Measurements from ENCODE around the gene GRPEL2.
"Not testable (repeated sequence)": the region's sequence is repeated elsewhere in the genome, so short reads cannot be mapped to it uniquely, and the experiment has no call there.

Gene GRPEL2

GRCh38 chr5:149379177-149379761, 34.0 kb downstream of the GRPEL2 start, which contains the start of gene IL17B:
TSS of gene IL17B (minus strand) at chr5:149379292. CDS start at chr5:149379225, 67 bp downstream.
- no peak for DNase-seq

- no peak for DNase-seq
Measured at GRCh38 chr5:149379818-149380374, 34.6 kb downstream of the GRPEL2 start.

- no peak for DNase-seq
Measured at GRCh38 chr5:149380466-149381121, 35.3 kb downstream of the GRPEL2 start.

GRCh38 chr5:149381261-149381985, 36.1 kb downstream of the GRPEL2 start:
- no peak for DNase-seq

GRCh38 chr5:149381986-149382338, 36.7 kb downstream of the GRPEL2 start:
- DNase-seq = peak; percentile 11

GRCh38 chr5:149382517-149383220, 37.4 kb downstream of the GRPEL2 start:
- no peak for DNase-seq

- DNase-seq = no peak
Measured at GRCh38 chr5:149383399-149383798, 38.1 kb downstream of the GRPEL2 start.

GRCh38 chr5:149386166-149386565, 40.9 kb downstream of the GRPEL2 start:
- no peak for DNase-seq

GRCh38 chr5:149387081-149387631, 41.9 kb downstream of the GRPEL2 start:
- DNase-seq = no peak

- no peak for DNase-seq
Measured at GRCh38 chr5:149387982-149388381, 42.7 kb downstream of the GRPEL2 start.

GRCh38 chr5:149388498-149389190, 43.3 kb downstream of the GRPEL2 start:
- DNase-seq = no peak

GRCh38 chr5:149389552-149390495, 44.5 kb downstream of the GRPEL2 start:
- DNase-seq = no peak

- not testable (repeated sequence) for DNase-seq
Measured at GRCh38 chr5:149391076-149391475, 45.8 kb downstream of the GRPEL2 start.

- DNase-seq = no peak
Measured at GRCh38 chr5:149391524-149391923, 46.2 kb downstream of the GRPEL2 start.

- no peak for DNase-seq
Measured at GRCh38 chr5:149392718-149393117, 47.4 kb downstream of the GRPEL2 start.

- not testable (repeated sequence) for DNase-seq
Measured at GRCh38 chr5:149394996-149395395, 49.7 kb downstream of the GRPEL2 start.

- DNase-seq = no peak
Measured at GRCh38 chr5:149397530-149397929, 52.2 kb downstream of the GRPEL2 start.

- not testable (repeated sequence) for DNase-seq
Measured at GRCh38 chr5:149398747-149399266, 53.5 kb downstream of the GRPEL2 start.

GRCh38 chr5:149399775-149400174, 54.5 kb downstream of the GRPEL2 start:
- DNase-seq = no peak

GRCh38 chr5:149400304-149400703, 55.0 kb downstream of the GRPEL2 start:
- no peak for DNase-seq

GRCh38 chr5:149401051-149401450, 55.8 kb downstream of the GRPEL2 start:
- no peak for DNase-seq
